ENCODE data around the gene TMEM14A.
A peak's percentile ranks its signal among the peaks of the same experiment; 100 is the strongest.

TMEM14A gene

GRCh38 chr6:52724406-52725121, 53.7 kb downstream of the TMEM14A start:
- TF ChIP-seq CTCF (conservative IDR thresholded peaks at IDR 0.05; ENCODE audit: low read depth, low read length) = peak; percentile 77

GRCh38 chr6:52725143-52725534, 54.2 kb downstream of the TMEM14A start:
- no peak for TF ChIP-seq CTCF (conservative IDR thresholded peaks at IDR 0.05; ENCODE audit: low read depth, low read length)
- DNase-seq (ENCODE audit: low read depth) = peak; percentile 14
- H3K4me3 ChIP-seq (ENCODE audit: low read length) = no peak overlapping the region

More at GRCh38 chr6:52724406-52725121, 53.7 kb downstream of the TMEM14A start:
- no peak overlapping the region for H3K4me3 ChIP-seq (ENCODE audit: low read length)
- DNase-seq (ENCODE audit: low read depth) = peak; percentile 16

- TF ChIP-seq CTCF (conservative IDR thresholded peaks at IDR 0.05; ENCODE audit: low read depth, low read length) = no peak
- H3K4me3 ChIP-seq (ENCODE audit: low read length) = no peak overlapping the region
- DNase-seq (ENCODE audit: low read depth) = peak; percentile 14
These were observed 54.8 kb downstream of the TMEM14A start for GRCh38 chr6:52725535-52726192.

GRCh38 chr6:52726193-52726542, 55.3 kb downstream of the TMEM14A start:
- TF ChIP-seq CTCF (conservative IDR thresholded peaks at IDR 0.05; ENCODE audit: low read depth, low read length) = no peak
- H3K4me3 ChIP-seq (ENCODE audit: low read length) = no peak overlapping the region
- DNase-seq (ENCODE audit: low read depth) = no peak

- DNase-seq (ENCODE audit: low read depth) = no peak
- TF ChIP-seq CTCF (conservative IDR thresholded peaks at IDR 0.05; ENCODE audit: low read depth, low read length) = no peak
- no peak overlapping the region for H3K4me3 ChIP-seq (ENCODE audit: low read length)
These were observed 56.0 kb downstream of the TMEM14A start for GRCh38 chr6:52726741-52727535.

GRCh38 chr6:52727908-52728307, 57.0 kb downstream of the TMEM14A start:
- H3K4me3 ChIP-seq (ENCODE audit: low read length) = no peak overlapping the region
- no peak for DNase-seq (ENCODE audit: low read depth)
- no peak for TF ChIP-seq CTCF (conservative IDR thresholded peaks at IDR 0.05; ENCODE audit: low read depth, low read length)

Measured in retinal pigment epithelial cell (primary cell).